ENCODE results near the gene OSM. TPM values are rescaled to one million over a fixed set of nuclear protein-coding genes. Genes with fewer than 3 reads are reported as not detected.

OSM gene
- total and polyA plus RNA-seq, 9 donors = 0.09 to 1.5 (median 0.33) TPM; not detected in 1

DNA sequence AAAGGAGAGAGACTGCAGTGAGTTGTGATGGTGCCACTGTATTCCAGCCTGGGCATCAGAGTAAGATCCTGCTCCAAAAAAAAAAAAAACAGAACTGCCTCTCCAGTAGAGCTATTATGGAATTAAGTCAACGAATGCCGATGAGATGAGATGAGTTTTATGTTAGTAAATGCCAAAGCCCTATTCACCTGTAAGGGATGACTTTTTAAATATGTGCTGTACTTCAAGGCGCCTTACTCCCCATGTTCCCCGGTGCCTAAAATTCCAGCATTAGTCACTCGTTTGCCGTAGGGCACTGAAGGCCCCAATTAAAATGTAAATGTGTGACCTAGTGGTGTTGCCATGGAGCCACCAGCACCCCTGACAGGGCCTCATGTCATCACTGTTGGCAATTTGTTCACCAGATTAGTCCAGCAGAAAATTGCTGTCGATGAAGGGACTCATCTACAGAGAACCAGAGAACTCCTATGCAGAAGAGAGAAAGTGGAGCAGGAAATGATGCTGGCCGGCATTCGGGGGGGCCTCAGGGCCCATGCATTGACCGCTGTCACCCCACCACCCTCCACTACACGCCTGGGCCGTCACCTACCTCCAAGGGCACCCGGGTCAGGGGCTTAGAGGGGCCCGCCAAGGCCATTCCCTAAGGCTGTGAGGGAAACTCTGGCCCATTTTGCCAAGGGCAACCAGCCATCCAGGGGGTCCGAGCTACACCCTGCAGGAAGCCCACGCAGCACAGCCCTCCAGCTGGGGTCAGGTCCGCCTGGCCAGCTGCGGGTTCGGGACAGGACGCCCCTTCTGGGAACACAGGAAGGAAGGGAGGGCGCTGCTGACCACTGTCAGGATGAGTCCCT is 37.9 kb downstream of the OSM start:
- no peak for DNase-seq
- H3K4me3 ChIP-seq (ENCODE audit: low read length) = no peak overlapping the region
- WGBS (ENCODE audit: insufficient coverage) = 51% methylated on average over 11 of the region's 21 CpGs
- H3K36me3 ChIP-seq (ENCODE audit: control insufficient read depth, insufficient read depth, low read length) = no peaks in the 10 kb centered on the region
- H3K27me3 ChIP-seq (ENCODE audit: control insufficient read depth, insufficient read depth, low read length) = peaks cover 26% of the 10 kb centered on the region
- H3K9me3 ChIP-seq (replicated peaks; ENCODE audit: control insufficient read depth, low read depth, low read length) = no peaks in the 10 kb centered on the region
- H3K4me1 ChIP-seq (ENCODE audit: control insufficient read depth, insufficient read depth, low read length) = peaks cover 18% of the 10 kb centered on the region
- no peak overlapping the region for H3K27ac ChIP-seq (ENCODE audit: low read length)

DNA sequence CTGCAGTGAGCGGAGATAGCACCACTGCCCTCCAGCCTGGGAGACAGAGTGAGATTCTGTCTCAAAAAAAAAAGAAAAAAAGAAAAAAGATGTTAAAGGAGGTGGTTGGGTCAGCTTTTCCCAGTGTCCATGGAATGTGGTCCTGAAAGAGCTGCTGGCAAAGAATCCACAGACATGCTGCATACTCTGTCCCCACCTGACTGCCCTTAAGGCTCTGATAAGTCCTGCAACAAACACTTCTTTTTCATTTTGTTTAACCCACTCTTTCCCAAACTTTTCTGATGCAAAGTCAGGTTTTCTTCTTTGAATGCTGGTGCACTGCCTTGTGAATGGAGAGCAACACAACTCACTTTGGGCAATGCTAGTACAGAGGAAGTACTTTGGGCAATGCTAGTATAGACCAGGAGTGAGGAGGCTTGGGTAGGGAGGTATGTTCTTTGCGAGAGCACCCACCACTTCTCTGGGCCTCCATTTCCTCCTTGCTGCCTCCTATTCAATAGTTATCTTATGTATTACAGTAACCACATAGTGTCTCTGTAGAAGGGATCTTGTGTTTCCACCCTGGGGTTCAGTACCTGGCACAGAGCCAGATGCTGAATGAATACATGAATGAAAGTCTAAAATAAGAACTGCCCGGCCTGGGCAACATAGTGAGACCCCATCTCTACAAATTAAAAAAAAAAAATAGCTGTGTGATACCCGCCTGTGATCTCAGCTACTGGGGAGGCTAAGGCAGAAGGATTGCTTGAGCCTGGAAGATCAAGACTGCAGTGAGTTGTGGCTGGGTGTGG is 39.0 kb downstream of the OSM start:
- 88% methylated on average over 1 of the region's 4 CpGs for WGBS (ENCODE audit: insufficient coverage)
- no peak for DNase-seq
- Histone ChIP-seq H3K27me3 (ENCODE audit: control insufficient read depth, insufficient read depth, low read length) (peaks cover 24% of the 10 kb centered on the region), H3K36me3 (ENCODE audit: control insufficient read depth, insufficient read depth, low read length) (no peaks in the 10 kb centered on the region), H3K4me3 (ENCODE audit: low read length) (no peak overlapping the region), H3K27ac (ENCODE audit: low read length) (no peak overlapping the region), H3K9me3 (replicated peaks; ENCODE audit: control insufficient read depth, low read depth, low read length) (no peaks in the 10 kb centered on the region), H3K4me1 (ENCODE audit: control insufficient read depth, insufficient read depth, low read length) (peaks cover 8% of the 10 kb centered on the region)

DNA sequence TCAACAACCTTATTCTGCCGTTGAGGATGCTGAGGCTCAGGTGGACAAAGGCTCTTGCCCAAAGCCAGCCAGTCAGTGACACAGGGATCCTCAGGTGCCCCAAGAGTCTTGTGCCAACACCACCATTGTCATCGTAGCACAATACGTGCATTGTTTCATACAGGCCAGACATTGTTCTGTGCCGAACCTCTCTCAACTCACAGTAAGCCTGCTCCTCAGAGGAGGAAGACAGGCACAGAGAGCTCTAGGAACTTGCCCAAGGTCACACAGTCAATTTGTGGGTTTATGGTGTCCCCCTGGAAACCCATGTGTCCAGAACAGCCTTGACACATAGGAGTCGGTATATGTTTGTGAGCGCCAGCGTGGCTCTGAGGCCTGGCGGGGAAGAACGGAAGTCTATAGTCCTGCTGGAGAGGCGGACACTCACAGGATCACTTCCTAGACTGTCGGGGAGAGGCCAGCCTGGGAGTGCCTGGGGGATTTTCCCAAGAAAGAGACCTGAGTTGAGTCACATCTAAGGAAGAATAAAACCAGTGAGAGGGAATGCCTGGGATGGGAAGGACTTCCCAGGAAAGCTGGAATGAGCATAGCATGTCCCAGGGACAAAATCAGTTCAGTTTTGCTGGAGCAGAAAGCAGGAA is 40.3 kb downstream of the OSM start:
- 71% methylated on average over 10 of the region's 11 CpGs for WGBS (ENCODE audit: insufficient coverage)
- no peaks in the 10 kb centered on the region for H3K36me3 ChIP-seq (ENCODE audit: control insufficient read depth, insufficient read depth, low read length)
- DNase-seq = no peak
- H3K27me3 ChIP-seq (ENCODE audit: control insufficient read depth, insufficient read depth, low read length) = peaks cover 21% of the 10 kb centered on the region
- H3K4me3 ChIP-seq (ENCODE audit: low read length) = no peak overlapping the region
- H3K9me3 ChIP-seq (replicated peaks; ENCODE audit: control insufficient read depth, low read depth, low read length) = no peaks in the 10 kb centered on the region
- H3K4me1 ChIP-seq (ENCODE audit: control insufficient read depth, insufficient read depth, low read length) = peaks cover 6% of the 10 kb centered on the region
- no peak overlapping the region for H3K27ac ChIP-seq (ENCODE audit: low read length)

DNA sequence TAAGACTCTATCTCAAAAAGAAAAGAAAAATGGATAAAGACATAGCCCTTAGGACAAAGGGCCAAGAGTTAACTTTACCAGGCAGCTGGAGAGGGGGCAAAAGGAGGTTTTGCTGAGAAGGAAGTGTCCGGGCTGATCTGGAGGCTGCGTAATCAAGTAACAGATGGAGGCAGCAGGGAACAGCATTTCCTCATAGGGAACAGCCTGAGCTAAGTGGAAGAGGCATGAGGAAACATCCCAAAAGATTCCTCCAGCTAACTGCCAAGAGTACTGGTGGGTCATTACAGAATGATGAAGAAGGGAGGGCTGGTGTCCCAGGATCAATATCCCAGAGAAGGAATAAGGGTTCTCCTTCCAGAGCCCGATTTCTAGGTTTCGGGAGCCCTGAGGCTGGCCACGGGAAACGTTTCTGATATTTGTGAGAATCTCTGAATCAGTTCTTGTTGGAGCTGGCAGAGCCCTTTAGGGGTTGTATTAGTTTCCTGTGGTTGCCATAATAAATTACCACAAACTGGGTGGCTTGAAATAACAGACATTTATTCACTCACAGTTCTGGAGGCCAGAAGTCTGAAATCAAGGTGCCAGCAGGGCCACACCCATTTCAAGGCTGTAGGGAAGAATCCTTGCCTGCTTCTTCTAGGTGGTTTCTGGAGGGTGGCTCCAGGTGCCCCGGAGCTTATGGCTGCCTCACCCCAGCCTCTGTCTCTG is 41.3 kb downstream of the OSM start:
- H3K4me3 ChIP-seq (ENCODE audit: low read length) = no peak overlapping the region
- DNase-seq = no peak
- H3K4me1 ChIP-seq (ENCODE audit: control insufficient read depth, insufficient read depth, low read length) = peaks cover 6% of the 10 kb centered on the region
- peaks cover 27% of the 10 kb centered on the region for H3K27me3 ChIP-seq (ENCODE audit: control insufficient read depth, insufficient read depth, low read length)
- H3K36me3 ChIP-seq (ENCODE audit: control insufficient read depth, insufficient read depth, low read length) = no peaks in the 10 kb centered on the region
- H3K27ac ChIP-seq (ENCODE audit: low read length) = no peak overlapping the region
- H3K9me3 ChIP-seq (replicated peaks; ENCODE audit: control insufficient read depth, low read depth, low read length) = no peaks in the 10 kb centered on the region
- WGBS (ENCODE audit: insufficient coverage) = 82% methylated on average over 2 of the region's 7 CpGs

DNA sequence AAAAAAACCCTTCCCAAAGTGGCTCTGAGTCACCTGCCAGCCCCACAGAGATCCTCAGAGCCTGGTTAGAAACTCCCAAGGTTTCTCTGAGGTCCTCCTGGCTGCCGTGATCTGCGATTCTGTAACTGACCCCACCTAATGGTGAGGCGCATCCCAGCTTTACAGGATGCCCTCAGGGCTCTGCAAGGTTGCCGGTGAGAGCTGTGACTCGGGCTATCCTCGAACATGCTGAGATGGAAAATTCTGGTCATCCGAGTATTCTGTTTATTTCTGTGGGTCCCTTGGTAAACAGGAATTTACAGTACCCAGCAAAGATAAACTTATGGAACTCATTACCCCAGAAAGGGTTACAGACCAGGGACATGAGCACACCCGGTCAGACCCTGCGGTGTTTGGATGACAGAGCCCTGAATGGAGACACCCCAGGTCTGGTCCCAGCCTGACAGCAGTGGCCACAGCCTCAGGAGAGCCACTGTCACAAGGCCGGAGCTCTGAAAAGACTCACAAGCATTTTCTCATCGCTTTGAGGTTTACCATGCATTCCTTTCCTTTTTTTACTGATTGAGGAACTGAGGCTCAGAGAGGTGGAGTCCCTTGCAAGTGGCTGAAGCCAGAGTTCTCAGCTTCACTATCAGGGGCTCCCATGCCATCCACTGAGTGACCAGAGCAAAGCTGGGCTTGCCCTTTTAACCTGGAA is 42.3 kb downstream of the OSM start:
- Histone ChIP-seq H3K27ac (ENCODE audit: low read length) (no peak overlapping the region), H3K27me3 (ENCODE audit: control insufficient read depth, insufficient read depth, low read length) (peaks cover 27% of the 10 kb centered on the region), H3K36me3 (ENCODE audit: control insufficient read depth, insufficient read depth, low read length) (no peaks in the 10 kb centered on the region), H3K4me1 (ENCODE audit: control insufficient read depth, insufficient read depth, low read length) (peaks cover 6% of the 10 kb centered on the region), H3K9me3 (replicated peaks; ENCODE audit: control insufficient read depth, low read depth, low read length) (no peaks in the 10 kb centered on the region), H3K4me3 (ENCODE audit: low read length) (no peak overlapping the region)
- no peak for DNase-seq
- 37% methylated on average over 6 of the region's 11 CpGs for WGBS (ENCODE audit: insufficient coverage)

DNA sequence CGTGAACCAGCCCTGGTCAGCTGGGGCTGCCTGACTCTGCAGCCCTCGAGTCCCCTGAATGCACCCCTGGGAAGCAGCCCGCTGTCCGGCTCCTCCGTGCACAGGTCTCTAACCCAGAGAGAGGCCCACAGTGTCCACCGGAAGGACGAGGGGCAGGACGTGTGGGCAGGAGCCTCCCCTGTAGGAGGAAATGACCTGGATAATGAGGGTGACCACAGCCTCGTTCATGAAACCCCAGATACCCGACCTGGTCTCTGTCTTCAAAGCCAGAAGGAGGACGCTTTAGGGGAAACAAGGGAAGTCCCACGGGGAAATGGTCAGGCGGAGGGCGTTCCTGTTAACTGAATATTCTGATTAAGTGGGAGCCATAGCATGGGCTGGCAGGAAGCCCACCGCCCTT is 43.3 kb downstream of the OSM start:
- H3K4me3 ChIP-seq (ENCODE audit: low read length) = no peak overlapping the region
- H3K27me3 ChIP-seq (ENCODE audit: control insufficient read depth, insufficient read depth, low read length) = peaks cover 23% of the 10 kb centered on the region
- peaks cover under 1% of the 10 kb centered on the region for H3K4me1 ChIP-seq (ENCODE audit: control insufficient read depth, insufficient read depth, low read length)
- no peak for DNase-seq
- H3K27ac ChIP-seq (ENCODE audit: low read length) = no peak overlapping the region
- no peaks in the 10 kb centered on the region for H3K36me3 ChIP-seq (ENCODE audit: control insufficient read depth, insufficient read depth, low read length)
- H3K9me3 ChIP-seq (replicated peaks; ENCODE audit: control insufficient read depth, low read depth, low read length) = no peaks in the 10 kb centered on the region
- WGBS (ENCODE audit: insufficient coverage) = 36% methylated on average over 9 of the region's 15 CpGs

DNA sequence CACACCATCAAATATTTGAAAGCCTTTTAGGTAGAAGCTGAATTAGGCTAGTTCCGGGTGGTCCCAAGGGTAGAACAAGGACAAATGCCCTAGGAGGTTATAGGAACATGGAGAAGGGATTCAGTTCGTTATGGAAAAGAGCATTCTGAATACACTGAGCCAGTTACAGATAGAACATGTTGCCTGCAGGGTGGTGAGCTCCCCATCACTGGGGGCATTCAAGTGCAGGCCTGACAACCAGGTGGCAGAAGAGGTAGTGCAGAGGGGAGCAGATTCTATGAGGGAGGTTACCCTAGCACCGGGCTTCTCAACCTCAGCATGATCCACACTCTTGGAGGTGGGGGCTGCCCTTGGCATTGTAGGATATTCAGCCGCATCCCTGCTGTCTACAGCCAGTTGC is 44.3 kb downstream of the OSM start:
- 93% methylated on average over 3 of the region's 4 CpGs for WGBS (ENCODE audit: insufficient coverage)
- H3K36me3 ChIP-seq (ENCODE audit: control insufficient read depth, insufficient read depth, low read length) = no peaks in the 10 kb centered on the region
- peaks cover 25% of the 10 kb centered on the region for H3K27me3 ChIP-seq (ENCODE audit: control insufficient read depth, insufficient read depth, low read length)
- H3K4me3 ChIP-seq (ENCODE audit: low read length) = no peak overlapping the region
- H3K27ac ChIP-seq (ENCODE audit: low read length) = no peak overlapping the region
- no peaks in the 10 kb centered on the region for H3K9me3 ChIP-seq (replicated peaks; ENCODE audit: control insufficient read depth, low read depth, low read length)
- H3K4me1 ChIP-seq (ENCODE audit: control insufficient read depth, insufficient read depth, low read length) = peaks cover 8% of the 10 kb centered on the region
- DNase-seq = no peak

DNA sequence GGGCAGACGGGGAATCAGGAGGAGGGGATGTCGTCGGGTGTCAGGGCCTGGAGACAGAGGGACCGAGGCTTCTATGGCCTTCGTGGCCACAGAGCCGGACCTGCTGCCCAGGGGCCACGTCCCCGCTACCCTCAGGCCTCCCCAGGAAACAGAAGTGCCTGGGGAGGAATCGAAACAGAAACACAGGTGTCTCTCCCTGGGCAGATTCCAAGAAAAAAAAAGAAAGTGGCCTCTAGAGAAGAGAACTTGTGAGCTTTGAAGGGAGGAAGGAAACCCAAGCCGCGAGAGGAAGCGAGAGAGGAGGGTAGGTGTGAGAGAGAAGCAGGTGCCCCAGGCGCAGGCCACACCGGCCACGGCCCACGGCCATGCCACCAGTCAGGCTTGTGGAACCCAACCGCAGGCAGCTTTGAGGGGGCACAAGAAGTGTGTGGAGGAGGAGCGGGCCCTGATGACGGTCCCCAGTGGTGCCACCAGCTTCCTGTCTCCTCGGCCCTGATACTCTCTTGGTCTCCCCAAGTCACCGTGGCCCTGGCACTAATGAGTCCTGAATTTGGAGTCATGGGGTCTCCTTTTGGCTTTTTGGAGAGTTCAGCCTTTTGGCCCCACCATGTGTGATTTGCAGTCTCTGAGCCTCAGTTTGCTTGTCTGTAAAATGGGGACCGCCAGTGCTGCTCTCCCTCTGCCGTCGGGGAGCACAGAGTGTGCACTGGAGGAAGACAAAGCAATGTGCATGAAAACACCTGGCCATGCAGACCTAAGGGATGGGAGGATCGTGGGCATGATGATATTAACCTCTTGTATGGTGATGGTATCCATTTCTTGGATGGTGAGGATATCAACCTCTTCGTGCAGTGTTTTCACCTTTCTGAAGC is 45.3 kb downstream of the OSM start:
- H3K4me3 ChIP-seq (ENCODE audit: low read length) = no peak overlapping the region
- H3K36me3 ChIP-seq (ENCODE audit: control insufficient read depth, insufficient read depth, low read length) = no peaks in the 10 kb centered on the region
- H3K4me1 ChIP-seq (ENCODE audit: control insufficient read depth, insufficient read depth, low read length) = peaks cover 8% of the 10 kb centered on the region
- no peak for DNase-seq
- H3K27me3 ChIP-seq (ENCODE audit: control insufficient read depth, insufficient read depth, low read length) = peaks cover 24% of the 10 kb centered on the region
- no peak overlapping the region for H3K27ac ChIP-seq (ENCODE audit: low read length)
- WGBS (ENCODE audit: insufficient coverage) = 56% methylated on average over 22 of the region's 26 CpGs
- H3K9me3 ChIP-seq (replicated peaks; ENCODE audit: control insufficient read depth, low read depth, low read length) = no peaks in the 10 kb centered on the region
